ENCODE results near the gene TOX2.

TOX2 gene

GRCh38 chr20:44053046-44053445 is 138.4 kb downstream of the TOX2 start:
- DNase-seq (ENCODE audit: low read depth in 2 of 3, low spot score in 1 of 3), result no peak

- no peak for DNase-seq (ENCODE audit: low read depth in 2 of 3, low spot score in 1 of 3)
These were observed 139.5 kb downstream of the TOX2 start for GRCh38 chr20:44054118-44054517.

- no peak for DNase-seq (ENCODE audit: low read depth in 2 of 3, low spot score in 1 of 3)
These were observed 140.2 kb downstream of the TOX2 start for GRCh38 chr20:44054849-44055248.

GRCh38 chr20:44056010-44056698 is 141.5 kb downstream of the TOX2 start:
- peak in 2 of 3 donors; percentile 22 to 32 for DNase-seq (ENCODE audit: low read depth in 2 of 3, low spot score in 1 of 3)

GRCh38 chr20:44057698-44058675 is 143.3 kb downstream of the TOX2 start:
- DNase-seq (ENCODE audit: low read depth in 2 of 3, low spot score in 1 of 3), result no peak

- DNase-seq (ENCODE audit: low read depth in 2 of 3, low spot score in 1 of 3), result no peak
These were observed 150.1 kb downstream of the TOX2 start for GRCh38 chr20:44064501-44065400.

GRCh38 chr20:44065401-44066340 is 151.0 kb downstream of the TOX2 start:
- DNase-seq (ENCODE audit: low read depth in 2 of 3, low spot score in 1 of 3), result no peak

GRCh38 chr20:44066645-44067606 is 152.3 kb downstream of the TOX2 start:
- DNase-seq (ENCODE audit: low read depth in 2 of 3, low spot score in 1 of 3), result no peak

- DNase-seq (ENCODE audit: low read depth in 2 of 3, low spot score in 1 of 3), result no peak
These were observed 153.0 kb downstream of the TOX2 start for GRCh38 chr20:44067650-44068081.

GRCh38 chr20:44068316-44069201 is 153.9 kb downstream of the TOX2 start:
- DNase-seq (ENCODE audit: low read depth in 2 of 3, low spot score in 1 of 3), result no peak

GRCh38 chr20:44069203-44070011 is 154.8 kb downstream of the TOX2 start:
- peak; percentile 26 to 46 (median 26) for DNase-seq (ENCODE audit: low read depth in 2 of 3, low spot score in 1 of 3)

GRCh38 chr20:44070139-44070900 is 155.7 kb downstream of the TOX2 start:
- no peak for DNase-seq (ENCODE audit: low read depth in 2 of 3, low spot score in 1 of 3)

- no peak for DNase-seq (ENCODE audit: low read depth in 2 of 3, low spot score in 1 of 3)
These were observed 156.4 kb downstream of the TOX2 start for GRCh38 chr20:44071057-44071456.

- DNase-seq (ENCODE audit: low read depth in 2 of 3, low spot score in 1 of 3), result no peak
These were observed 157.0 kb downstream of the TOX2 start for GRCh38 chr20:44071526-44072111.

GRCh38 chr20:44072384-44072783 is 157.7 kb downstream of the TOX2 start:
- DNase-seq (ENCODE audit: low read depth in 2 of 3, low spot score in 1 of 3), result no peak

All from stimulated activated CD4-positive, alpha-beta T cell treated with anti-CD3 and anti-CD28 coated beads, Interleukin-12 subunit alpha, Interleukin-12 subunit beta, amount 100 ng/mL, for 48 hours (primary cell).